Kasumi-1 (cell line): Measurements from ENCODE around the gene CBFA2T2.
"Not testable (repeated sequence)": the region's sequence is repeated elsewhere in the genome, so short reads cannot be mapped to it uniquely, and the experiment has no call there.

Experiments
- DNase-seq, 2 experiments: peaks; one replicate each; lab custom pipeline; 2025; lab: John Stamatoyannopoulos, UW

Gene CBFA2T2

DNA sequence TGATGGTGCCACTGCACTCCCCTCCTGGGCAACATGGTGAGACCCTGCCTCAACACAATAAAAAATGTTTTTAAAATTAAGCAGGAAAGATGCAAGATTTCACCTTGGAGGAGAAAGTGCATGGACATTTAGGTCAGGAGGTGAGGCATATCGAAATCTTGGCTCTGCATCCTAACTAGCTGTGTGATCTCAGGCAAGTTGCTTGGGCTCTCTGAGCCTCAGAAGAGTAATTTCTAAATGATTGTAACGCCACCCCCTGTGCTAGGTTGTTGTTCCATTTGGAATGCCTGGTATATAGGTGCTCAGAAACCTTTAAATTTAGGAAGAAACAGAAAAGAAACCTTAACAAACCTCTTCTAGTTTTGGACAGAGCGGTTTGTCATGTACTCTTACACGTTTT is 136.3 kb downstream of the CBFA2T2 start:
- DNase-seq = no peak

DNA sequence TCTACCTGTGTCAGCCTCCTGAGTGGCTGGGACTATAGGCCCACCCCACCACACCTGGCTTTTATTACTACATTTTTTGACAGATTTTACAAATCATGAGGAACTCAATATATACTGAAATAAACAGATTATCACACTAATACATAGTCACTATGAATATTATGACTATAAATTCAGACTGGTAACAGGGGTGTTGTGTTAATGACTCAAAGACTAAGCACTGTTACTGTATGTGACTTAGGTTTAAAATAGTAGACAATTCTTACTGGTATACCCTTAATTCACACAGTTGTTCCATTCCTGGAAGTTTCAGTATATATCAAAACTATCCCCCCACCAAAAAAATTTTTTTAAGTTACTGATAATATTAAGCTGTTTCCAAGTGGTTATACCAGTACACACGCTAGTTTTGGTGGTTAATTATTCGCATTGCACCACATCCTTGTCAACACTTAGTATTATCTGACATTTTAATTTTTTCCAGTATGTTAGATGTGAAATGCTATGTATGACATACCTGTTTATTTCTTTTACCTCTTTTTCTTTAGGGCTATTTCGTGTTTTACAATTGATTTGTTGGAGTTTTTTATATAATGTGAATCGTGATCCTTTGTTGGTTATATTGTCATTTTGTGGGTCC is 137.8 kb downstream of the CBFA2T2 start:
- no peak for DNase-seq

DNA sequence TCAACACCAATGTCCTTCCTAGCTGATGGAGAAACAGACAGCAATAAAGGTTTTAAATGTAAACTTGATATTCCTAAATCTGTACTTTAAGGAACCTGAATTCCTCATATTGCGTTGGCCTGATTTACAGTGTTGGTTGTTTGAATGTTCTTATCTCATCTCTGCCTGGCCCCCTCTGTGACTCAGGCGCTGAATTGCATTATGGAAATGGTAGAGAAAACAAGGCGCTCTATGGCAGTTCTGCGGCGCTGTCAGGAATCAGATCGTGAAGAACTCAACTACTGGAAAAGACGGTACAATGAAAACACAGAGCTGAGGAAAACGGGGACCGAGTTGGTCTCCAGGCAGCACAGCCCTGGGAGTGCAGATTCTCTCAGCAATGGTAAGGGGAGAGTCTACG is 139.6 kb downstream of the CBFA2T2 start:
- DNase-seq = no peak

DNA sequence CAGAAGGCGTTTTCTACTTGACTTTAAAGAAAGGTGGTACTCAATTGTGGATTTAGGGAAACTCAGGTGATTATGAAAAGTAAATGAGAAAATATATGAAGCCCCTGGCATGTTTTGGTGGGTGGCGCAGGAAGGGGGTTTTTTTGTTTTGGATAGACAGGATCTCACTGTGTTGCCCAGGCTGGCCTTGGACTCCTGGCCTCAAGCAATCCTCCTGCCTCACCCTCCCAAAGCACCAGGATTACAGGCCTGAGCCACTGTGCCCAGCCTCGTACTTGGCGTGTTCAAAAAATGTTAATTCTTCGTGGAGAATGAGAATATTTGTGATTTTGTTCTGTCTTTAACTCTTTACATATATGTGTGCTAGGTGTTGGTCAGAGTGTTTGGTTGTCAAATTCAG is 140.1 kb downstream of the CBFA2T2 start:
- no peak for DNase-seq

DNA sequence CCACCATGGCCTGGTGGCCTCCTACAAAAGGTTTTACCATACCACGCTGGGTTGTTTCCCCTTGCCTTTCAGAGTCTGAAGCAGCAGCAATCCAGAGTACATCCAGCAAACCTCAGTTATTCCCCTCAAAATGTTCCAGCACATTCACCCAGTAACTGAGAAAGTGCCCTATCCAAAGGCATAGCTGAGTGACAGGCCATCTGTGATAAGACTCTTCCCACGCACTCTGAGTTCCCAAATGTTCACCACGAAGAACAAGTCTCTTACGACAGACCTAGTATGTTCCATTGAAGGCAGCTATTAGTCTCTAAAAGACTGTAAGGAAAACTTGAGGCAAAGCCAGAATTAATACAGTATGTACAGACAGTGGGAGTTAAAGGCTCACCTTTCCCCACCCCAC is 140.6 kb downstream of the CBFA2T2 start:
- no peak for DNase-seq

DNA sequence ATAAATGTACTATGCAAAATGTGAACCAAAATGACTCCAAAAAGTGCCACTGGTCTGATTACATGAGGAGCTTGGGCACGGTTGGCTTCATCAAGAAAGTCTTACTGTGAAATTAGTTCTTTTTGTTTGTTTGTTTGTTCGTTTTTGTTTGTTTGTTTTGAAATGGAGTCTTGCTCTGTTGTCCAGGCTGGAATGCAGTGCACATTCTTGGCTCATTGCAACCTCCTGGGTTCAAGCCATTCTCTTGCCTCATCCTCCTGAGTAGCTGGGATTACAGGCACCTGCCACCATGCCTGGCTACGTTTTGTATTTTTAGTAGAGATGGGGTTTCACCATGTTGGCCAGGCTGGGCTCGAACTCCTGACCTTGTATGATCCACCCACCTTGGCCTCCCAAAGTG is 142.0 kb downstream of the CBFA2T2 start:
- DNase-seq = not testable (repeated sequence)

DNA sequence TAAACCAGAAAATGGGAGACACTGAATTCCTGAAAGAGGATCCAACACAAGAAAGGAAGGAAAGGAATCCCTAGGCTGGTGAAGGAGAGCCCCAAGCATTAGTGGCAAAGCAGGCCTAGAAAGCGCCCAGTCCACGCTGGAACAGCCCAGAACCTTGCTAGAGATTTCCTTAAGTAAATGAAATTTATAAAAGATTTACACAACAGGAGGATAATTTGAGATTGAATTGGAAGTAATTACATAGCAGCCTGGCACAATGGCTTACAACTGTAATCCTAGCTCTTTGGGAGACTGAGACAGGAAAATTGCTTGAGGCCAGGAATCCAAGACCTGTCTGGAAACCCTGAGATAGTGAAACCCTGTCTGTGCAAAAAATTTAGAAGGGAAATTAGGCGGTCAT is 145.4 kb downstream of the CBFA2T2 start:
- DNase-seq = no peak

DNA sequence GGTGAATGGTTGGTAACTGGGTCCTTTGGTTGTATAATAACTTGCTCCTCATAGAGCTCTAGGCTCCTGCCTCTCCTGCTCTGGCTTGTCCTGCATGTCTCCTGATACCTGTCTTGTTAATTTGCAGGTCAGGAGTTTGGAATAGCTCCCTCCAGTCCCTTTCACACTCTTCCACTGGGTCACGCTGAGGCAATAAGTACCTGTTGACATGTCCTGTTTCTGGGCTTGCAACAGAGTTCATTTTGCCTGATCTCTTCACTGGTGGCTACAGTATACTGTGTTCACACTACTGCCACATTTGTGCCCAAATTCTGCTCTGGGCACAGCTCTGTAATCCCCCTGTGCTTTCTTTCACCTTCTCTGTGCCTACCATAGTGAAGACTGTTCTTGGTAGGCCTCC is 146.9 kb downstream of the CBFA2T2 start:
- DNase-seq = no peak

DNA sequence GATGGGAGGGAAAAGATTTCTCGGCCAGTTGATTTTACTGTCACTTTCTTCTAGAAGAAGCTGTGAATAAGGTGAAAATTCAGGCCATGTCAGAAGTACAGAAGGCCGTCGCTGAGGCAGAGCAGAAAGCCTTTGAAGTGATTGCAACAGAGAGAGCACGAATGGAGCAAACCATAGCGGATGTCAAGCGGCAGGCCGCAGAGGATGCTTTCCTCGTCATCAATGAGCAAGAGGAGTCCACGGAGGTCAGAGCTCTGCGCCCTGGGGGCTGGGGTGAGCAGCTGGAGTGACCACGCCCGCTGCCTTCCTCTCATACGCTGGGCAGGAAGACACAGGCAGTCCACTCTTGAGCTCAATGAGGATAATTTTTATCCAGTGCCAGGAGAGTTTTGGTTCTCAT is 150.4 kb downstream of the CBFA2T2 start:
- no peak for DNase-seq

DNA sequence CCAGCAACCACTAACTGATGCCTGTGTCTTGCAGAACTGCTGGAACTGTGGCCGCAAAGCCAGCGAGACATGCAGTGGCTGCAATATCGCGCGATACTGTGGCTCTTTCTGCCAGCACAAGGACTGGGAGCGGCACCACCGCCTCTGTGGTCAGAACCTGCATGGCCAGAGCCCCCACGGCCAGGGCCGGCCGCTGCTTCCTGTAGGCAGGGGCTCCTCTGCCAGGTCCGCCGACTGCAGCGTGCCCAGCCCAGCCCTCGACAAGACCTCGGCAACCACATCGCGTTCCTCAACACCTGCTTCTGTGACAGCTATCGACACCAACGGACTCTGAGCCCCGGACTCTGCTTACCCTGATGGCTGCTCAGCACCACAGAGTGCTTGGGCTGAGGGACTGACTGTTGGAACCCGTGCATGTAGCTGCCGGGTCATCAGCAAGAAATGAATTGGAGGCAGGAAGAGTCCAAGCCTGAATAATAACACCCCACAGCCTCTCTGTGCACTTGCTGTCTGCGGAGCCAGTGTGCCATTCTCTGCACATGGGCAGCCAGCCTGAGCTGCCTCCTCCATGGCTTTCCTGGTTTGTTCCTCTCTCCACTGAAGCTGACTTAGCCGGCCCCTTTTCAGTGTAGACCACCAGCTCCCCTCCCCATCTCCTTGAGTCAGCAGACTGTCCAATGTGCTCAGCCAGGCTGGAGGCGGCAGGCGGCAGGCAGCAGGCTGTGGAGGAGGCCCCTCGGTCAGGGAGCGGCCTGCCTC is 154.6 kb downstream of the CBFA2T2 start:
- DNase-seq = no peak

DNA sequence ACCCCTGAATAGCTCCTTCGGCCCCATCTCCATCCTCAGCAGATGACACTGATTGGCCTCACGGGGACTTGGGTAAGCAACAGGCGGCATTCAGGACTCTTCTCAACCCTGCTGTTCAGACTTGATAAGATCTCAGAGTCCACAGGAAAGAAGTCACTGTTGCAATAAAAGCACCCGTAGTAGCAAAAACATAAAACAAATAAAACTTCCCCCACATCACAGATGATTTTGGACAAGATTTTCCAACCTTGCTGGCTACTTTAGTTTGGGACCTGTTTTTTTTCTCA is 155.1 kb downstream of the CBFA2T2 start:
- no peak for DNase-seq

DNA sequence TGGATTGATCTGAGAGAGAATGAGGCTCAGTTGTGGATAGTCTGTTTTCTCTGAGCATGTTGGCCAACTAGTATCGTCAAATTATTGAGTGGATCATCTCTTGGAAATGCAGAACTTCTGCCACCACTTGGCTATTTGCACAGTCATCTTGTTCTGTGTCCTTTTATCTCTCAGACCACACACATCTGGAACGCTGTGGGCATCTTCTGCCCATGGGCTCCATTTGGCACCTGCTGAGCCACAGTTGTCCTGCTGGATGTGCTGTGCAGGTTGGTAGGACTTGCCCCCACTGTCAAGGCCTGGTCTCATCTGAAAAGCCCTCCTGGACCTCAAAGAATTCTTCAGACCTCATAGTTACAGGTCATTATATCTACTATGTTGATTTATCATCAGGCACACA is 155.5 kb downstream of the CBFA2T2 start:
- no peak for DNase-seq

DNA sequence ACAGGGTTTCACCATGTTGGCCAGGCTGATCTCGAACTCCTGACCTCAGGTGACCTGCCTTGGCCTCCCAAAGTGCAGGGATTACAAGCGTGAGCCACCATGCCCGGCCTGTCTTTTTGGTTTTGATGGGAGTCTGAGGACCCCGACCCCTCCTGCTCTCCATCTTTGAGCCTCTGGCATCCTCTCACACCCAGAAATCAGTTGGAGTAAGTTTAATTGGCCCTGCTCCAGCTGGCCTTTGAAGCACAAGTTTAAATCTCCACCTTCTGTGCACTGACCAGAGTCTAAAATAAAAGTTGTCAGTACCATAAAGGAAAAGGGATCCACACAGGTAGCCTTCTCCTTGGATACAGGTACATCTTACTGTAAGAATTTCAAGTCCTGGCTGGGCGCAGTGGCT is 156.3 kb downstream of the CBFA2T2 start:
- DNase-seq = no peak

DNA sequence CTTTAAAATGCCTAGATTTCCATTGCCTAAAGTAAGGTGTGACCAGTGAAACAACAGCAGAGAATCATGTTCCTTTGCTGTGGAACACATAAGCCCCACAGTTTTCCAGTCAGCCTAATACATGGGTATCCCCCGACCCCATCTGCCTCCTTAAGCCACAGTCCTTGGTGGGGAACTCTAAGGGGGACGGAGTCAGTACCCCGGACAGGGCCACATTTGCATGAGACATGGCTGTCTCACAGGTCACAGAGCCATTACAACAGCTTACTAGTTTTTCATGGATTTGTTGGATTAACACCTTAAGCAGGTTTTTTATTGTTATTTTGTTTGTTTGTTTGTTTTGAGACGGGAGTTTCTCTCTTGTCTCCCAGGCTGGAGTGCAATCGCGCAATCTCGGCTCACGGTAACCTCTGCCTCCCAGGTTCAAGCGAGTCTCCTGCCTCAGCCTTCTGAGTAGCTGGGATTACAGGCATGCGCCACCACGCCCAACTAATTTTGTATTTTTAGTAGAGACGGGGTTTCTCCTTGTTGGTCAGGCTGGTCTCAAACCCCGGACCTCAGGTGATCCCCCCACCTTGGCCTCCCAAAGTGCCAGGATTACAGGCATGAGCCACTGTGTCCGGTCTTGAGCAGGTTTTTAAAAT is 157.2 kb downstream of the CBFA2T2 start:
- peak in 1 of 2 experiments; percentile 3 for DNase-seq

DNA sequence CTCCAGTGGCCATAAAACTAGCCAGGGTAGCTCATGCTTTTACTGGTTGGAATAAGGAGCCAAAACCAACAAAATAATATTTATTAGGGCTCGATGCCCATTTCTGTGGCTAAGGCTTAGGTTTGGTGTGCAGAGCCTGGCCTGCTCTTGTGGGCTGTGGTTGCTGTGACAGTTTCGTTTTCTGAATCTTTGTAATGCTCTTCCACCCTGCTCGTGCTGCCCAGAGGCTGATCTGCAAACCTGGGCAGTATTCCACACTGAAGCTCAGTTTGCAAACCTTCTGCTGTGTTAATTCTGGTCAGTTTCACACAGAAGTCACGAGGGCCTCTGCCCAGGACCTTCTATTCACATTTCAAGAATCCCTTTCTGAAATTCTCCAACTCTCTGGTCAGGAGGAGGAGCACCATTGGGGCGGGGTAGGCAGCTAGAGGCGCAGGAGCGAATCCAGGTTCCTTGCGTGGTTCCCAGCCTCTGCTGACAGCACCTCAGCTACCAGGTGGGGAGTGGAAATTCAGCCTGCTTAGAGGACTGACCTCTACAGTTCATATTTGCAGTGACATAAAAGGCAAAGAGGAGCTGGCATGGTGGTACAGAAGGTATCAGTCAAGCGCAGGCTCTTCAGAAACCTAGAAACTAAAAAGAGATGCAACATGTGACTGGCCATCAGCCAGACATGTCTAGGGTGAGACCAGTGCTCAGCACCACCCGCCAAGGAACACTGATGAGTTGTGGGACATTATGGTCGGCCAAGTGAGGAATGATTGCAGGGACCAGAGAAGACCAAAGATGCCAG is 157.9 kb downstream of the CBFA2T2 start:
- DNase-seq = no peak

DNA sequence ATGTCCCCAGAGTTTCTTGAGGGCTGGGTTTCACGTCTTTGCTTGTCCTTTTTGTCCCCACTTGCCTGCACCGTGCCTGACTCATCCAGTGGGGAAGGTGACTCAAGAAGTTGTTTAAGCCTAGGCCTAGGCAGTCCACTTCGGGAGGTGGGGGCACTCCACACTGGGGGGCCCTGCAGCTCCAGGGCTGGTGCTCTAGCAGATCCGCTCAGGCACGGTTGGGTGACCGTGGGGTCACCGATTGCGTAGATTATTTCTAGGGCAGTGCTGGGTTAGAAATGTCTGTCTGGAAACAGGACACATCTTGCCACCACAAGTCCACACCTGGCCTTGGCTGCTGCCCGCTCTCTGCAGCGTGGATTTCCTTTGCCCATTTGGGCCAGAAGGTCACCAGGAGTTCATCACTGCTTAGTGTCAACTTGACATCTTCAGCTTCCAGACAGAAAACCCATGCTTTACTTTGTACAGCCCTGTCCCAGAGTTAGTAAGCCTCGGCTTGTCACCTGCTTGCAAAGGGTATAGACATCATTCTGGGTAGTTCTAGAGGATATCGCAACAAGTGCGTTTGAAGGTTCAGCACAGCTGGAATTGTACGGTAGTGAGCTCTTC is 158.6 kb downstream of the CBFA2T2 start:
- DNase-seq = no peak

DNA sequence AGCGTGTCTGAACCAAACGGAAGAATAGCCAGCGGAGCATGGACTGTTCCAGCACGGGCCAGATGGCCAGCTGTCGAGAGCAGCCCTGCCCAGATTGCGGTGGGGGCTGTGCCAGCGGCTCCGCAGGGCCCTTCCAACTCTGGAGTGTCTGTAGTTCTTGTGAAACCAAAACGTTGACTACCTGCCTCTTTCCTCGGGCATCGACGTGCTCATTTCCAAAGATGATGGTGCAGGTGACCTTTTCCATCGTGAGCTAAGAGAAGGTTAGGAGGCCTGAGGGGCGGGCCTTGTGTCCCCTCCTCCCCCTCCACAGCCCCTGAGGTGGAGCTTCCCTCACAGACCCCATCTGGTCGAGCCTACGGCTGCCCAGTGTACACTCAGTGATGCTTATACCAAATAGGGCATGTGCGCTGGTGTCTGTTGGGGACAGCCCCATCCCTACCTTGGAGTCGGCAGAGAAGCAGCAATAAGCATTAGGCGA is 159.3 kb downstream of the CBFA2T2 start:
- DNase-seq = no peak

DNA sequence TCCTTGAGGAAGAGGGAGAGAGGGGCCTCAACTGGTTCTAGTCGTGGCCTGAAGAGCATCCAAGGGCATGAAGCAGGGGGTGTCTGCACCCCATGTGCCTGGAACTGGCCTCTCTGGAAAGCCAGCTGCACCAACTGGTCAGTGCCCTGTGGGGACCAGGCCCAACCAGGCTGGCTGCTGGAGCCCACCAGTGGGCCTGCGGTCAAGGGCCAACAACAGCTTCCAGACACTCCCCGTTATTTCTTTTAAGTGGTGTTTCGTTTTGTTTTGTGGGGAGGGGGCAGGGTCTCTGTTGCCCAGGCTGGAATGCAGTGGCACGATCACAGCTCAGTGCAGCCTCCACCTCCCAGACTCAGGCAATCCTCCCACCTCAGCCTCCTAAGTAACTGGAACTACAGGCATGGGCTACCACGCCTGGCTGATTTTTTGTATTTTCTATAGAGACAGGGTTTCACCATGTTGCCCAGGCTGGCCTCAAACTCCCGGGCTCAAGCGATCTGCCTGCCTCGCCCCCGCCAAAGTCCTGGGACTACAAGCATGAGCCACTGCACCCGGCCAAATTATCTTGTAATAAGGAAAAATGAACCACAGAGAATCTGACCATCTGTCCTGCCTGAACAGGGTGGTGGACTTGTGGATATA is 160.3 kb downstream of the CBFA2T2 start:
- DNase-seq = no peak

DNA sequence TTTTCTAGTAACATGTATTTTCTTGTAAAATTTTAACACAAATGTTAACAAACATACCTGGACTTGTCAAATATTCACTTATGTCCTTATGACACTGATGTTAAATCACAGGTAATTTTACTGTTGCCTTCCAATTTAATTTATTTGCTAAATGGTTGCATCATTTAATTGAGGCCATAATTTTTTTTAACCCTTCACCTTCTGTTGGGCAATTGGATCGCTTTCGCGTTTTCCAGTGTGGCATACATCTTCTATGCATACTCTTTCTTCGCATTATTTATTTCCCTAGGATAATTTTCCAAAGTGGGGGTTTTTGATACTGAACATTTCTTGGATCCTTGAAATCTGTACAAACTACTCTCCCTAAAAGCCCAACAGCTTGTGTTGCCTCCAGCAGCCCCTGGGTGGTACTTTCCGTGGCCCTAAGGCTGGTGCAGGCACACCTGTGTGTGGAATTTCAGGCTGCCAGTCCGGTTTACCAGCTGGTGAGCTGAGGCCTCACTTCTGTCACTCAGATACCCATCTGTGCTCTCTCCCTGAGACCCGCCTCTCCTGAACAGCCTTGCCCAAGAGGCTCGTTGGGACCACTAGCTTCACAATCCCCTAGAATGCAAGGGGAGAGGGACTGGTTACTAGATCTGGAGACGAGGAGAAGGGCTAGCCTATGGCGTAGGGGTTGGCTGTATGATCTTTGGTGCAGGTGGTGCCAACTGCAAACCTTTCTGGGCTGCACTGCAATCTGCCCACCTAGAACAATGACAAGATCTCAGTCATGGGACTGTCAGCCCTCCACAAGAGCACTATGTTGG is 161.1 kb downstream of the CBFA2T2 start:
- no peak for DNase-seq

DNA sequence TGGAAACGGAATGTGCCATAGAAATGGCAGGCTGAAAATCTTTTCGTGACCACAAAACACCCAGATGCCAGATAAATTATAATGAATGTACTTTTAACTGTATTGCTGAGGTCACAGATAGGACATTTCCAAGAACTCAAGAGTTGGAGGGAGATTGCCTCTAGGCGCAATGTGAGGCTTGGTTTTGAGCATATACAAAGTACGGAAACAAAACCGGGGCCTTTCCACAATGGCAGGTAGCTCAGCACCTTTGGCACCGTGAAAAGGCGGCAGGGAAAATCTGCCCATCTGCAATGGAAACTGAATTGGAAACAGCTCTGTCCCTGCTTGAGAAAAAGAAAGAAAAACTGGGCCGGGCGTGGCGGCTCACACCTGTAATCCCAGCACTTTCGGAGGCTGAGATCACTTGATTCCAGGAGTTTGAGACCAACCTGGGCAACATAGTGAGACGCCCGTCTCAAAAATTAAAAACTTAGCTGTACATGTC is 161.7 kb downstream of the CBFA2T2 start:
- no peak for DNase-seq
